Hematopoietic multipotent progenitor cell treated with erythropoietin and hydrocortisone succinate and interleukin-3 and kit ligand, for 15 days (in vitro differentiated cells): Measurements from ENCODE around the gene LDB2.

Experiments used
- DNase-seq: peaks from one replicate; pipeline ENCODE4 v3.0.0-alpha.2; 2015; ENCODE audit warnings: low spot score

The LDB2 gene

DNA sequence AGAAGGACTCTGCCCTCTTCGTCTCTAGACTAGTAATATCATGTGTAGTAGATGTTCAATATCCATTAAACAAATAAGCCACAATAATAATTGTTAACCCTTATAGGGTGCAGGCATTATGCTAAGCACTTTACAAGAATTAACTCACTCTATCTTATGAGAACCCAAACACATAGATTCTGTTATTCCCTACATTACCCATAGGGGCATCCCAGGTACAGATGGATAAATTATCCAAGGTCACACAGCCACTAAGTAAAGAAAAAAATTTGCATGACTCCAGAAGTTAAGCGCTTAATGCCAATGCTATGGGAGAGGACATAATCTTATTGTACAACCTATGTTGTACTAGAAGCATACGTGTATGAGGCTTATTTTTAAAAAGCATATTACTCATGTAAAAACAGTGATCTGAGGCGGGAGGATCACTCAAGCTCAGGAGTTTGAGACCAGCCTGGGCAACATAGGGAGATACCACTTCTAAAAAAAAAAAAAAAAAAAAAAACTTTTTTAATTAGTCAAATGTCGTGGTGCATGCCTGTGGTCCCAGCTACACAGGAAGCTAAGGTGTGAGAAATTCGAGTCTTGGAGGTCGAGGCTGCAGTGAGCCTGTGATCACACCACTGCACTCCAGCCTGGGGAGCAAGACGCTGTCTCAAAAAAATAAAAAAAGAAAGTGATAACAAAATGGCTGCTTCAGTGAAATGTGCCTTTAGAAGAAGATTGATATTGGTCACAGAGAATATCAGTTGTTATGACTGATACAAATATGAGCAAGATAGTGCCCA lies 13.6 kb downstream of the LDB2 start:
- no peak for DNase-seq

DNA sequence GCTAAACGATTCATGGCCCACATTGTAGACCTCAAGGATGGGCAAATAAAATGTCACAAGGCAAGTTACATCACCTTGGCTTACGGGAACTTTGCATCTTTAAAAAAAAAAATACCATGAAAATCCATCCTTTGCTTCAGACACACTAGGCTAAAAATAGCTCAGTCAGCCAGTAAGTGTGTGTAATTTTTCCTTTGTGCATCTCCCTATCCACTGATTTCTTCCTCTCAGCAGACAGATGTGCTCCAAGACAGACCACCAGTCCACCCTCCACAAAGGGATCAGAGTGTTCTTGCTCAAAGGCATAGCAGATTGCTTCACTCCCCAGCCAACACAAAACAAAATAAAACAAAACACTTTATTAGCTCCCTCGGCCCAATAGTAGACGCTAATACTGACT lies 14.6 kb downstream of the LDB2 start:
- DNase-seq: no peak

DNA sequence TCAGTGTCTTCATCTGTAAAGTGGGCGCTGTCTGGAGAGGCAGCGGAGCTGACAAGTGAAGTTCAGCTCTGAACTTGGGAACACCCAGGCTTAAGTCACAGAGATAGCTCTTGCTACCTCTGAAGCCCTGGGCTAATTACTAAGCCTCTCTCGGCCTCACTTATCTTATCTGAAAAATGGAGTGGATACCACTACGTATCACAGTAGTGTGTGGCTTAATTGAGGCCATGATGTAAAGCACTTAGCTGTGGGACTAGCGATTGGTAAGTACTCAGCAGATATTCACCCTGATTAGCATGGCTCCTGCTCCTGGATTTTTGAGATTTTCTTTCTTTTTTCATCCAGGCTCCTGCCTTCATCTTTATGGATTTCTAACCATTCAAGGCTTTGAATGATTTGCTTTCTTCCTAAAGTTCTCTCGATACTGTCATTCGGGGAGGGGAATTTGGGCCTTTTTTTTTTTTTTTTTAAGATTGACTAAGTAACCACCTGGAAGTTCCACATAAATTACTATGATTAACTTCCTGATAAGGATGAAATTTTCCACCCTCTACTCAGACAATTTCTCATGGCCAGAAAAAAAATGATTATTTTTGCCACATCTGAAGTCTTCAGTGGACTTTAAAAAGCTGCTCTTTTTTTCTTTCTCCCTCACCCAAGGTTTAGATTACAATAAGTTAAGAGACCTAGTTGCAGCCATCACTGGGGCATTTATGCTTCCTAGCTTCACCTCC lies 17.1 kb downstream of the LDB2 start:
- no peak for DNase-seq

GRCh38 chr4:16875487-16875886 lies 23.0 kb downstream of the LDB2 start:
- no peak for DNase-seq

- no peak for DNase-seq
Measured at GRCh38 chr4:16869594-16870245, 28.7 kb downstream of the LDB2 start.

GRCh38 chr4:16868674-16869073 lies 29.8 kb downstream of the LDB2 start:
- no peak for DNase-seq

- DNase-seq: no peak
Measured at GRCh38 chr4:16867827-16868226, 30.6 kb downstream of the LDB2 start.

- DNase-seq: no peak
Measured at GRCh38 chr4:16866974-16867373, 31.5 kb downstream of the LDB2 start.

DNA sequence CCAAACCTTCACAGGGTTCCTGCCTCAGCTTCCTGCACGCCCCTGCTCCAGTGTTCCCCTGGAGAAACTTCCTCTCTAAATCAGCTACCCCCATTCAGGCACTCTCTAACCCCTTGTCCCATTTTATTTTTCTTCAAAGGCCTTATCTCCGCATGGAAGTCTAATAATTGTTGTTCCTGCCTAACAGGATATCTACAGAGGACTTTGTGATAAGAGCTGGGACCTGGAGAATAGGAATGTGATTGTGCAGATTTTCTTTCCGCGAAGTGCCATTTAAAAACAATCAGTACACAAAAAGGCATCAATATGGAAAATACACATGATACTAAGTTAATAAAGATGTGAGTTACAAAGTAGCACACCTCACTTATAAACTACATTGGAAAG lies 32.6 kb downstream of the LDB2 start:
- no peak for DNase-seq

GRCh38 chr4:16865209-16865896 lies 33.1 kb downstream of the LDB2 start:
- DNase-seq: no peak

DNA sequence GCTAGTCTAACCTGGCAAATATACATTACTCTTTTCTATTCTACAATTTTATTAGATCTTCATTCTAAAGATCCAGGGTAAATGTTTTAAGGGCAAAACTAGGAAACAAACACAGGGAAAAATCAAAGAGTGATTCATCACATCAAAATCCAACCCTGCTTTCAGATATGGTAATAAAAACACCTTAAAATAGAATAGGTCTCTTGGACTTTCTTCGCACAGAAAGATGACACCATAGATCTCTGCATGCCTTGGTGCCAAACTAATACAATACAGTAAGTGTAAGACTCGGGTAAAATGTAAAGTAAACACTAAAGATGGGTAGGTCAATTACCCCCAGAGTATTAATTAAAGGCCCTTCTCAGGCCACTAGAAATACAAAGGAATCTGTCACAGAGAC lies 34.2 kb downstream of the LDB2 start:
- DNase-seq: no peak

- DNase-seq: no peak
Measured at GRCh38 chr4:16862697-16863096, 35.7 kb downstream of the LDB2 start.

DNA sequence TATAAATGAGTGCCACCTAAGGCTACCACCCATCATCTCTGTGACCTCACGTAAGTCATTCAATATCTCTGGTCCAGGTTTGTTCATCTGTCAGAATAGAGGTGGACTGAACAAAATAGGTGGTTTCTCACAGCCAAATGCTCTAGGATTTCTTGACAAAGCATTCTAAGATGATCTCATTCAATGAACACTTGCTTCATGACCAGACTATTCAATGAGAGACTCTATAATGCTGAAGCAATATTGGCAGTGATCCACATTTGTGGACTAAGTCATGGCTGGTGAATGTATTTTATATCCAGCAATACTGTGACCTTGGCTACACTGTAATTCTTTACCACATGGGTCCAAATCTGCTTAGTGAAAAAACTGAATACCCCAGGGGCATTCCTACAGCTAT lies 37.9 kb downstream of the LDB2 start:
- no peak for DNase-seq

DNA sequence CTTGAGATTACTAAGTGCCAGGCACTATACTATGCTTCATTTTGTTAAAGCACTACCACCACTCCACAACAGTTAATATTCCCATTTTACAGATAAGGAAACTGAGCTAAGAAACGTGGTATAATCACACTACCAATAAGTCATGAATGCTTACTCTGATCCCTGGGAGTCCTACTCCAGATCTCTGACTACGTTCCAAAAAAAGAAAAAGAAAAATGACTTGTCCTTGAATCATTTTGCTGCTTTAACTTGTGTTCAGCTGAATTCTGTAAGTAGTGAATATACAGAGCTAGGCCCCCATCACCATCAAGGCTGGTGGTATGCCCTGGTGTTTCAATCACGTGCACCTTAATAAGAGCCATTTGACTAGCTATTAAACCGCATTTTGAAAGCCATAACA lies 39.4 kb downstream of the LDB2 start:
- no peak for DNase-seq

DNA sequence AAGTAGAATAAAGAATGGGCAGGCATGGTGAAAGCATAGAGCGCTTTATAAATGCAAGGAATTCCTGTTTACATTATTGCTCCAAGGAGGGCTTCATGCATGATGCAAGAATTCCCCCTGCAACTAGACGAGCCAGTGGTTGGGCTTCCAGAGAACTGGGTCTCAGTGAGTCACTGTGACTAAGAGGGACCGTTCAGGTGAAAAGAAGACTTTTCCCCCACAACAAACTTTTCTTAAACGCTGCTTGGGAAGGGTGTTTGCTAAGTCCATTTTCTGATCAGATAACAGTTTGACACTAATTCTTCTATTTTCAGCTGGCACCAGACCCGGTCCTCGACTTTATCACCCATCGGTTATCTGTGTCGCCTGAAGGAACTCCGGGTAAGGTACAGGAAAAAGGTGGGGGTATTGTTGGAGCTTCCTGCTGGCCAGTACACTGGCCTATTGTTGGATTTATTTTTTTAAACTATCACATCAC lies 40.1 kb downstream of the LDB2 start:
- DNase-seq: no peak

GRCh38 chr4:16857425-16857824 lies 41.0 kb downstream of the LDB2 start:
- DNase-seq: no peak

GRCh38 chr4:16853640-16854039 lies 44.8 kb downstream of the LDB2 start:
- no peak for DNase-seq

DNA sequence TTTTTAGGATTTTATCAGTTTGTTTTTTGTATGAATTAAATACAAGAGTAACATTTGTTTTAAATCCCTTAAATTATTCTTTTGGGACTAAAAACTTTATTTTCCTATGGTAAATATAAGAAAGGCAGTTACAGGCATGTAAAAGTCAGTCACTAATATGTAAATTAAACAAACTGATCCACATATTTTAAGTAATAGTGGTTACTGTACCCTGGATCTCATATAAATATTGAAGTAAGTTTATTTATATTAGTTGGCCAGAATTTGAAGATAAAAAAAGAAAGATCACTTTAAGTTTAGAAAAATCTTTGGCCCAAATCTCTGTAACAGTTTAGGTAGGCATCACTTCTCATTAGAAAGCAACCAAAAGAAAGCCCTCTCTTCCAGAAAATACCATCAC lies 45.8 kb downstream of the LDB2 start:
- DNase-seq: no peak

GRCh38 chr4:16852228-16852627 lies 46.2 kb downstream of the LDB2 start:
- no peak for DNase-seq

DNA sequence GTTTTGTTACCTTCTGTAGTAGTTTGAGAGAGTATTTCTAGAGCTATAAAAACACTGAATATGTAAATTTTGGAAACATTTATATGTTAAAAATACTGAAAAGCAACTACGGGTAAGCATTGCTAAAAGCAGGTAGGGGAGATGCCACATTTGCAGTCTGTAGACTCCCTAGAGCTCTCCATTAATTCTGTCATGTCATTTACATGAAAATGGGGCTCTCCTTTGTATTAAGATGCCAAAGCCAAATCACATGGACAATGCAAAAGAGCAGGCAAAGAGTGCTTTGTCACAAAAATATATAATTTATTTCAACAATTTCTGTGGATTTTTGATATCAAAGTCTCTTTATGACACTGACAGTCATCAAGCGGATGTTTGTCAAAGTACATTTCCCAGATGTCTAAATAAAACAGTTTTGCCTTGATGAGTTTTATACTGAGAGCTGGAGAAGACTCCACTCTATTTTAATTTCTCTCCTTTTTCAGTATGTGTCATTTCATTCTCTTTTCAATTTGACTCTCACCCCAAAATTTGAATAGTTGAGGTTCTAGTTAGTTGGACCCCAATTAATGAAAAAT lies 51.8 kb downstream of the LDB2 start:
- DNase-seq: no peak

GRCh38 chr4:16844816-16845586 lies 53.4 kb downstream of the LDB2 start:
- no peak for DNase-seq
